Measurements from ENCODE around the gene TDRD12.
"Not testable (repeated sequence)": the region's sequence is repeated elsewhere in the genome, so short reads cannot be mapped to it uniquely, and the experiment has no call there.

TDRD12 gene

GRCh38 chr19:32829345-32829896 is 109.9 kb downstream of the TDRD12 start:
- DNase-seq (ENCODE audit: low read depth in 2 of 2): no peak

DNA sequence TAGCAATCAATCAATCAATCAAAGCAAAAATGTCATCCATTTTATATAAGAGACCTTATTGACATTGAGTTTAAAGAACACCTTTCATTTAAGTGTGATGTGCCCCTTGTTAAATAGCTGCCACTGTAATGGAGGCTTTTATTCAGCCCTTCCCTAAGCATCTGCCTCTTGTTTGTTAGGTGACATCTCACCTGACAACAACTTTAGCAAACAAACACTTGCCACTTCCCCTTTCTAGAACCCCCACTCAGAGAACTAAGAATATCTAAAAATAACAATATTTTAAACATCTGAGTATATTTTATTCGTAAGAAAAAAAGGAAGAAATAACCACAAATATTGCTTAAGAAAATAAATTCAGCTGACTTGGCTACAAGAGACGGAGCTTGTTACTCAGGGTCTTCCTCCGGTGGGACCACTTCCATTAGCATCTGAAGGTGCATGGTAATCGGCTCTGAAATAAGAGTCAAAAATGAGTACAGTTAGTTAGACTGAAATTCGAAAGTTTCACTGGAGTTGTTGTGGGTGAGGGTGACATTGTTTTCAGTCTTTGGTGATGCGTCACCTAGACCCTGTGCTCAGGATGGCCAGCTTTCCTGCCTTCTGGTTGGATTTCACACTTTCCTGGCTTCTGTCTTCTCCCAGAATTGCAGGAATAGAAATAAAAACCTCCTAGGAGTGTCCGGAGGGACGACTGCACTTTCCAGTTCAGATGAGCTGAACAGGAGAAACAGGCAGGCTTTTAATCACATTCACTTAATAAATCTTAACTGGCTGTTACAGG is 110.9 kb downstream of the TDRD12 start:
- DNase-seq (ENCODE audit: low read depth in 2 of 2): no peak

DNA sequence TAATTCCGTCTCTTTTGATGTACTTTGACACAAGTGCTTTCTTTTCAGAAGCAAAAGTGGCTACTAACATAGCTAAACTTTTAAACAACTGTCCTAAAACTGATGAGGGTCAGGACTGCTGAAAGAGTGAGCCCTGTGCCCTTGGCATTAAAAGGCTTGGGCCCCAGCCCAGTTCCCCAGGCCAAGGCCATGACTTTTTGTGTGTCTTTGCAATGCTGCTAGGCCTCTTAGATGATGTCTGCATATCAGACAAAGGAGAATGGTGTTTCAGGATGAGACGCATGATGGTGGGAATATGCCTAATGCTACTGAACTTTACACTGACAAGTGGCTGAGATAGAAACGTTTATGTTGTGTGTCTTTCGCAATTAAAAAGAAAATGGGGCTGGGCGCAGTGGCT is 112.0 kb downstream of the TDRD12 start:
- no peak for DNase-seq (ENCODE audit: low read depth in 2 of 2)

DNA sequence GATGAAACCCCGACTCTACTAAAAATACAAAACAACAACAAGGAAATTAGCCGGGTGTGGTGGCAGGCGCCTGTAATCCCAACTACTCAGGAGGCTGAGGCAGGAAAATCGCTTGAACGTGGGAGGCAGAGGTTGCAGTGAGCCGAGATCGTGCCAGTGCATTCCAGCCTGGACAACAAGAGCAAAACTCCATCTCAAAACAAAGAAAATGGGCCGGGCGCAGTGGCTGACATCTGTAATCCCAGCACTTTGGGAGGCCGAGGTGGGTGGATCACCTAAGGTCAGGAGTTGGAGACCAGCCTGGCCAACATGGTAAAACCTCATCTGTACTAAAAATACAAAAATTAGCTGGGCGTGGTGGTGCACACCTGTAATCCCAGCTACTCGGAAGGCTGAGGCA is 112.5 kb downstream of the TDRD12 start:
- DNase-seq (ENCODE audit: low read depth in 2 of 2): not testable (repeated sequence)

GRCh38 chr19:32832825-32833224 is 113.3 kb downstream of the TDRD12 start:
- DNase-seq (ENCODE audit: low read depth in 2 of 2): not testable (repeated sequence)

- not testable (repeated sequence) for DNase-seq (ENCODE audit: low read depth in 2 of 2)
Measured at GRCh38 chr19:32833388-32833787, 113.8 kb downstream of the TDRD12 start.

GRCh38 chr19:32837531-32837930 is 118.0 kb downstream of the TDRD12 start:
- no peak for DNase-seq (ENCODE audit: low read depth in 2 of 2)

DNA sequence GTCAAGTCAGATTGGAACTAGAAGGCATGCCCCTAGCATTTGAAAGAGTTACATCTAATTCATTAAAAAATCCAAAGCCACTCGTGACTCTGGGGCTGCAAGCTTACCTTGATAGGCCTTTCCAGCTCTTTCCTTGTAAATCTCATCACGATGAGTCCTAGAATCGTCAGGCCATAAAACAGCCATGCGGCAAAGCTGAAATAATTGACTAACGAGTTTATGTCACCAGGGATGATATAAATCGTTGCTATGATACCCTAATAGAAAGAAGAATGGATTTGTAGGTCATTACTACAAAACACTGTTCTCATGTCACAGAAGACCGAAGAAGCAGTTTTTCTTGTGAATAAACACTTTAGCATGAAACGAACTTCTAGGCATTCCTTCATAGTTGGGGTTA is 122.5 kb downstream of the TDRD12 start:
- DNase-seq (ENCODE audit: low read depth in 2 of 2): no peak

GRCh38 chr19:32843716-32844245 is 124.2 kb downstream of the TDRD12 start:
- DNase-seq (ENCODE audit: low read depth in 2 of 2): no peak

GRCh38 chr19:32848035-32848434 is 128.5 kb downstream of the TDRD12 start:
- DNase-seq (ENCODE audit: low read depth in 2 of 2): not testable (repeated sequence)

DNA sequence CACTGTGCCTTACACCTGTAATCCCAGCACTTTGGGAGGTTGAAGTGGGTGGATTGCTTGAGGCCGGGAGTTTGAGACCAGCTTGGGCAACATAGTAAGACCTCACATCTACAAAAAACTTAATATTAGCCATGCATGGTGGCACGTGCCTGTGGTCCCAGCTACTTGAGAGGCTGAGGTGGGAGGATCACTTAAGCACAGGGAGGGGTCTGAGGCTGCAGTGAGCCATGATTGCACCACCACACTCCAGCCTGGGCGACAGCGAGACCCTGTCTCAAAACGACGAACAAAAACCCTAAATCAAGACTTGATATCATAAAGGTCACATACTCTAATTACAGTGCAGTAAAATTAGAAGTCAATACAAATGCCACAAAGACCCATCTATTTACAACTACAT is 132.6 kb downstream of the TDRD12 start:
- DNase-seq (ENCODE audit: low read depth in 2 of 2): no peak

GRCh38 chr19:32856818-32857217 is 137.3 kb downstream of the TDRD12 start:
- not testable (repeated sequence) for DNase-seq (ENCODE audit: low read depth in 2 of 2)

GRCh38 chr19:32857584-32857983 is 138.0 kb downstream of the TDRD12 start:
- no peak for DNase-seq (ENCODE audit: low read depth in 2 of 2)

- DNase-seq (ENCODE audit: low read depth in 2 of 2): no peak
Measured at GRCh38 chr19:32858155-32858554, 138.6 kb downstream of the TDRD12 start.

DNA sequence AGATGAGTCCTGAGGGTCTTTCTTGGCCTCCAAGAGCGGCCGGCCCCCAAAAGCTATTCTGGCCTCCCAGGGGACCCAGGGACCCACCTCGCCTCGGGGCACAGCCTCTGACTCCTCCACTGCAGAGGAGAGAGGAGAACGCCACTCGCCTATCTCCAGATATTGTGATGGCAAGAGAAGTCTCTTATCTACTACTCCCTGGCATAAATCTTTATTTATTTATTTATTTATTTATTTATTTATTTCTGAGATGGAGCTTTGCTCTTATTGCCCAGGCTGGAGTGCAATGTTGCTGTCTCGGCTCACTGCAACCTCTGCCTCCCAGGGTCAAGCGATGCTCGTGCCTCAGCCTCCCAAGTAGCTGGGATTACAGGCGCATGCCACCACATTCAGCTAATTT is 139.0 kb downstream of the TDRD12 start:
- no peak for DNase-seq (ENCODE audit: low read depth in 2 of 2)

- no peak for DNase-seq (ENCODE audit: low read depth in 2 of 2)
Measured at GRCh38 chr19:32859591-32859990, 140.0 kb downstream of the TDRD12 start.

- DNase-seq (ENCODE audit: low read depth in 2 of 2): no peak
Measured at GRCh38 chr19:32861596-32861995, 142.0 kb downstream of the TDRD12 start.

- no peak for DNase-seq (ENCODE audit: low read depth in 2 of 2)
Measured at GRCh38 chr19:32862173-32862572, 142.6 kb downstream of the TDRD12 start.

DNA sequence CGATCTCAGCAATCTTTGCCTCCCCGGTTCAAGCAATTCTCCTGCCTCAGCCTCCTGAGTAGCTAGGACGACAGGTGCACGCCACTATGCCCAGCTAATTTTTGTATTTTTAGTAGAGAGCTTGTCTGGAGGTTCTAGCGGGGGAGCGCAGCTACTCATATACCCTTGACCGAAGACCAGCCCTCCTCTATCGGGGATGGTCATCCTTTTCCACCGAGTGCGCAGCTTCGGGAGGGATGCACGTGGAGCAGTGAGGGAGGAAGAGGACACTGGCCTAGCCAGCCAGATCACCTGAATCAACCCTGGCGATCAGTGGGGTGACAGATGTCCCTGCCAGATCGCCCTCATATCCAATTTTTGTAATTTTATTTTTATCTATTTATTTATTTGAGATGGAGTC is 143.2 kb downstream of the TDRD12 start:
- DNase-seq (ENCODE audit: low read depth in 2 of 2): no peak

- no peak for DNase-seq (ENCODE audit: low read depth in 2 of 2)
Measured at GRCh38 chr19:32863301-32863700, 143.7 kb downstream of the TDRD12 start.

DNA sequence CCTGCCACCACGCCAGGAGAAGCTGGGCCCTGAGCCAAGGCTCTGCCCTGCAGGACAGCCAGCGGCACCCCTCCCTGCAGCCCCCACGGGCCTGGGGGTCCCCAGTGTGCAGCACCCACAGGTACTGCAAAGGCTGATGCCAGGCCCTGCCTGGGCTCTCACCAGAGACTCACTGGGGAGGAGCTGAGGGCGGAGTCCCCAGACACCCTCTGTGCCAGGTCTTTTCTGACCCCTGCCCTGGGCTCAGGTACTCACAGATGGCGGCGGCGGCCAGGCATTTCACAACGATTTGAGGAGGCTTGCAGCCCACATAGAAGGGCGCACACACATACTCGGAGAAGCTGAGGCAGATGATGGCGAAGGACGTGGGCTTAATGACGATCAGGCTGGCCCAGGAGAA is 144.3 kb downstream of the TDRD12 start:
- no peak for DNase-seq (ENCODE audit: low read depth in 2 of 2)

DNA sequence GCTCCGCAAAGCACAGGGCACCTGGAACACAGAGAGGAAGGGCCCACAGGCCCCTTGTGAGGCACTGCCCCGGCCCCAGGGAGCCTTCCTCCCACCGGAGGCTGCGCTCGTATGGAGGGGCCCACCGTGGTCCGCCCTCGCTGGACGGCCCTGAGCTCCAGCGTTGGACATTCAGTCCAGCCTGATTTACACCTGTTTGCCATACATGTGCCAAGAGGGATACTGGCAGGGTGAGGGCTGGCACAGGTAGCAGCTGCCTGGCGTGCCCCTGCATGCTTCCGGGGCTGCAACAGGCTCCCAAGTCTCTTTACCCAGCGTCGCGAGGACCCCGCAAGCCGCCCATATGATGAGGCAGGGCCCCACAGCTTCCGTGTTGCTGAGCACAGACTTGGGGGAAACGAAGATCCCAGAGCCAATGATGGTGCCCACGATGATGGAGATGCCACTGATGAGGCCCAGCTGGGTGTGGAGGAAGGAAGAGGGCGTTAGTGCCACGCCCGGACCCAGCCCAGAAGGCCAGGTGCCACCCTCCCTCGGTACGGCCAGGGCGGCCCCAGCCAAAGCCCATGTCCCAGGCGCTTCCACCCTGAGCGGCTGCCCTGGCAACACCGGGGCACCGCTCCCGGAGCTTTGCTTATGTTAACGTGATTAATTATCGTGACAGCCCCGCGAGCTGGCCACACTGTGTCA is 144.9 kb downstream of the TDRD12 start:
- DNase-seq (ENCODE audit: low read depth in 2 of 2): no peak

- no peak for DNase-seq (ENCODE audit: low read depth in 2 of 2)
Measured at GRCh38 chr19:32865326-32865725, 145.8 kb downstream of the TDRD12 start.
